ENCODE data around the gene RYR3.

Gene RYR3

DNA sequence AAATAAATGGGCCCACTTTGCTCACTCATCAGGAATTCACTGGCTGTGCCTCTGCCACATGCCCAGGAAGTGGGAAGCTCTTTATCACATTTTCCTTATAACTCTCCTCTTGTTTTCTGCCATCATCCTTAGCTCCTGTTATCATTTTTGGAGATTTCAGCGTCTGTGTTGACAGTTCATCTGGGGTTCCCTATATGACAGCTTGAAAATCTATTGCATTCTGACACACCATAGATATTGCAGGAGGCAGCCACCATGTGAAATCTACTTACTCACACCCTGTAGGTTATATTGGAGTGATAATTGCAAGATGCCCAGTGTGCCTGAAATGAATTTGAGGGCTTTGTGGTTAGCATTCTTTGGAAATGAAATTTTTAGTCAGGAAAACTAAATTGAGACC lies 132.9 kb downstream of the RYR3 start:
- H3K4me1 ChIP-seq, result no peaks in the 10 kb centered on the region; a peak in 1 of 20 replicates
- no peak overlapping the region for H3K27ac ChIP-seq
- H3K27me3 ChIP-seq, result no peaks in the 10 kb centered on the region
- no peaks in the 10 kb centered on the region for H3K9me3 ChIP-seq (replicated peaks in 1 of 11)
- no peak overlapping the region for H3K4me3 ChIP-seq
- TF ChIP-seq Cebpa-rat (IDR thresholded peaks at IDR 0.05), result no peak
- H3K4me2 ChIP-seq, result no peak overlapping the region
- H4K20me1 ChIP-seq, result no peaks in the 10 kb centered on the region
- no peaks in the 10 kb centered on the region for H3K36me3 ChIP-seq
- no peak overlapping the region for H3K9ac ChIP-seq

- Histone ChIP-seq H3K27ac (no peak overlapping the region), H3K27me3 (no peaks in the 10 kb centered on the region), H4K20me1 (no peaks in the 10 kb centered on the region), H3K36me3 (no peaks in the 10 kb centered on the region), H3K4me3 (no peak overlapping the region), H3K4me2 (no peak overlapping the region), H3K9me3 (replicated peaks in 1 of 11) (no peaks in the 10 kb centered on the region), H3K9ac (no peak overlapping the region), H3K4me1 (no peaks in the 10 kb centered on the region; a peak in 1 of 20 replicates)
- TF ChIP-seq Cebpa-rat (IDR thresholded peaks at IDR 0.05), result no peak
Observed at GRCh38 chr15:33445984-33446383, 135.2 kb downstream of the RYR3 start.

DNA sequence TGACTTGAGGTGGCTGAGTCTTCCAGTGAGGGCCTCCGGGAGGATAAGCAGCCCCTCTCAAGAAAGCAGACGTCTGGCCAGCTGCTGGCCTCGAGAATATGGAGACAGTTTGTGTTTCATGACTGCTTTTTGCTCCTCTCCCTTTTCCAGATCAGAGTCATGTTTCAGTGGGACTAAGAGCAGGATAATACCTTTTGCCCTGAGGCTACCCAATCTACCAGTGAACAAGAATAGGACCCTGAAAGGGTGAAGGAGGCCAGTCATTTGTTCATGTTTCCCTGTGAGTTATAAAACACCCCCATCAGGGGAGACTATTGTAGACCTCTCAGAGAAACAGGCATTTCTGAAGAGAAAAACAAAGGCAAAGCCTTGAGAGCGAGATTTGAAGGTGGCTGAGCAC lies 137.4 kb downstream of the RYR3 start:
- no peaks in the 10 kb centered on the region for H3K4me1 ChIP-seq
- no peak overlapping the region for H3K4me2 ChIP-seq
- no peaks in the 10 kb centered on the region for H3K36me3 ChIP-seq
- H3K9me3 ChIP-seq (replicated peaks in 1 of 11), result no peaks in the 10 kb centered on the region
- H3K9ac ChIP-seq, result no peak overlapping the region
- H4K20me1 ChIP-seq, result no peaks in the 10 kb centered on the region
- TF ChIP-seq Cebpa-rat (IDR thresholded peaks at IDR 0.05), result no peak
- H3K27ac ChIP-seq, result no peak overlapping the region
- H3K4me3 ChIP-seq, result no peak overlapping the region
- no peaks in the 10 kb centered on the region for H3K27me3 ChIP-seq

- Histone ChIP-seq H3K4me1 (no peaks in the 10 kb centered on the region), H3K9me3 (replicated peaks in 1 of 11) (no peaks in the 10 kb centered on the region), H3K9ac (no peak overlapping the region), H3K4me2 (no peak overlapping the region), H3K4me3 (no peak overlapping the region), H3K27ac (no peak overlapping the region), H3K27me3 (no peaks in the 10 kb centered on the region), H4K20me1 (no peaks in the 10 kb centered on the region), H3K36me3 (no peaks in the 10 kb centered on the region)
- no peak for TF ChIP-seq Cebpa-rat (IDR thresholded peaks at IDR 0.05)
Observed at GRCh38 chr15:33448961-33449606, 138.3 kb downstream of the RYR3 start.

DNA sequence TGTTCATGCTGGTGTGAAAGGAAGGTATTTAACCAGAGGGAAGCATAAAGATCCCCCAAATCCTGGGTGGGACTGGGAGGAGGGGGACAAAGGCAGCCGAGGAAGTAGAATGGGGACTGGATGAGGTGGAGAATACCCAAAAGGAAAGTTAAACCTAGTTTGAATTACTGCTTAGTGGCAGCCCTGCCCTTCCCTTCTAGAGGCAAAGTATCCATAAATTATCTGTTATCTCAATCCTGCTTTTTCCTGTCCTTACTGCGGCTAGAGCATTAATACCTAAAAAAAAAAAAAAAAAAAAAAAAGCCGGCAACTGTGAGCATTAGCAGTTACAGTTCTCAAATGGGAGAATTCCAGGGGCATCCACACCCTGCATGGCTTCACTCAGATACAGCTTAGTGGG lies 139.0 kb downstream of the RYR3 start:
- H3K4me1 ChIP-seq, result no peaks in the 10 kb centered on the region
- H3K27ac ChIP-seq, result no peak overlapping the region
- no peaks in the 10 kb centered on the region for H3K36me3 ChIP-seq
- no peaks in the 10 kb centered on the region for H3K27me3 ChIP-seq
- H3K4me2 ChIP-seq, result no peak overlapping the region
- H4K20me1 ChIP-seq, result no peaks in the 10 kb centered on the region
- H3K9ac ChIP-seq, result no peak overlapping the region
- no peak for TF ChIP-seq Cebpa-rat (IDR thresholded peaks at IDR 0.05)
- H3K4me3 ChIP-seq, result no peak overlapping the region
- H3K9me3 ChIP-seq (replicated peaks in 1 of 11), result no peaks in the 10 kb centered on the region

DNA sequence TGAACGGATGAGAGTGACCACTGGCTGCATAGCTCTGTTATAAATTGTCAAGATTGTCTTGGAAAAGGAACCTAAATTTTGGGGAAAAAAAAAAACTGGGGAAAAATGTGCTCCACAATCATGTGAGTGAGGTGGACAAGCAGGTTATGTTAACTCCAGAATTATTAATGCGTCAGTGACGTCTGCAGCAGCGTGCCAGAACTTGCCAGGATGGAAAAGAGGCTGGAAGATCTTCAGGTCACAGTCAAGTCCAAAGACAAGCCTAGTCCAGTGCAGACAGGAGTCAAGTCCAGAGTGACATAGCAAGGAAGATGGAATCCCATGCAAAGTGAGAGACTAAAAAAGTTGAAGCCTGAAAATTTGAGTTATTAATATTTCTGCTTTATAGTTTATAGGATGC lies 140.6 kb downstream of the RYR3 start:
- Histone ChIP-seq H3K9me3 (replicated peaks in 1 of 11) (no peaks in the 10 kb centered on the region), H3K4me2 (no peak overlapping the region), H3K36me3 (no peaks in the 10 kb centered on the region), H4K20me1 (no peaks in the 10 kb centered on the region), H3K4me3 (no peak overlapping the region), H3K27me3 (no peaks in the 10 kb centered on the region), H3K27ac (no peak overlapping the region), H3K9ac (no peak overlapping the region), H3K4me1 (no peaks in the 10 kb centered on the region)
- no peak for TF ChIP-seq Cebpa-rat (IDR thresholded peaks at IDR 0.05)

DNA sequence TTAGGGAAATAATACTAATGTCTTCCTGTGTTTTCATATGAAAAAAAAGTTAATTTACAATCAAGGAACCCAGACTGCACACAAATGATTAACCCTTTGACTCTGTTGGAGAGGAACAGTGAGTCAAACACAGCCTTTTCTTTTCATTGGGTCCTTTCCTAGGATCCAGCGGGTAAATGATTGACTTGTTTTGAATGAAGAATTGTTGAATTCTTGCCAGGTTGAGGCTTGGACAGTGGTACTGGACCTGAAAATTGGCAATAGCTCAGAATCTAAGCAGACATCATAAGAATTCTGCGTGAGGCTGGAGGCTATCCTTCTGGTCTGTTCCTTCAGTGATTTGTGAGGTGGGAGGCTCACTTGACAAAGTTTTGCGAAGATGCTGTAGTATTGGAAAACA lies 143.0 kb downstream of the RYR3 start:
- H3K36me3 ChIP-seq, result no peaks in the 10 kb centered on the region
- H3K9me3 ChIP-seq (replicated peaks in 1 of 11), result no peaks in the 10 kb centered on the region
- no peak overlapping the region for H3K4me2 ChIP-seq
- no peak overlapping the region for H3K27ac ChIP-seq
- no peaks in the 10 kb centered on the region for H4K20me1 ChIP-seq
- TF ChIP-seq Cebpa-rat (IDR thresholded peaks at IDR 0.05), result no peak
- H3K4me3 ChIP-seq, result no peak overlapping the region
- H3K4me1 ChIP-seq, result no peaks in the 10 kb centered on the region
- H3K9ac ChIP-seq, result no peak overlapping the region
- H3K27me3 ChIP-seq, result no peaks in the 10 kb centered on the region

GRCh38 chr15:33454346-33454745 lies 143.6 kb downstream of the RYR3 start:
- Histone ChIP-seq H3K4me2 (no peak overlapping the region), H4K20me1 (no peaks in the 10 kb centered on the region), H3K9me3 (replicated peaks in 1 of 11) (no peaks in the 10 kb centered on the region), H3K4me3 (no peak overlapping the region), H3K27ac (no peak overlapping the region), H3K27me3 (no peaks in the 10 kb centered on the region), H3K9ac (no peak overlapping the region), H3K36me3 (no peaks in the 10 kb centered on the region), H3K4me1 (no peaks in the 10 kb centered on the region)
- no peak for TF ChIP-seq Cebpa-rat (IDR thresholded peaks at IDR 0.05)

GRCh38 chr15:33454996-33455395 lies 144.2 kb downstream of the RYR3 start:
- no peak overlapping the region for H3K4me2 ChIP-seq
- H3K9ac ChIP-seq, result no peak overlapping the region
- no peaks in the 10 kb centered on the region for H4K20me1 ChIP-seq
- no peak overlapping the region for H3K4me3 ChIP-seq
- no peaks in the 10 kb centered on the region for H3K4me1 ChIP-seq
- H3K27me3 ChIP-seq, result no peaks in the 10 kb centered on the region
- no peaks in the 10 kb centered on the region for H3K36me3 ChIP-seq
- no peak overlapping the region for H3K27ac ChIP-seq
- H3K9me3 ChIP-seq (replicated peaks in 1 of 11), result no peaks in the 10 kb centered on the region
- no peak for TF ChIP-seq Cebpa-rat (IDR thresholded peaks at IDR 0.05)

GRCh38 chr15:33458421-33458820 lies 147.7 kb downstream of the RYR3 start:
- no peaks in the 10 kb centered on the region for H3K36me3 ChIP-seq
- no peak overlapping the region for H3K27ac ChIP-seq
- no peak overlapping the region for H3K4me2 ChIP-seq
- H3K4me1 ChIP-seq, result no peaks in the 10 kb centered on the region
- no peaks in the 10 kb centered on the region for H3K9me3 ChIP-seq (replicated peaks in 1 of 11)
- H4K20me1 ChIP-seq, result no peaks in the 10 kb centered on the region
- H3K4me3 ChIP-seq, result no peak overlapping the region
- no peak for TF ChIP-seq Cebpa-rat (IDR thresholded peaks at IDR 0.05)
- H3K9ac ChIP-seq, result no peak overlapping the region
- no peaks in the 10 kb centered on the region for H3K27me3 ChIP-seq
